Stimulated activated CD4-positive, alpha-beta T cell treated with anti-CD3 and anti-CD28 coated beads, Interleukin-15, amount 100 ng/mL, for 24 hours (primary cell): ENCODE measurements around the gene C4B.
"Not testable (repeated sequence)": the region's sequence is repeated elsewhere in the genome, so short reads cannot be mapped to it uniquely, and the experiment has no call there.

Experiments
- DNase-seq: peaks from one replicate; pipeline ENCODE4 v3.0.0-alpha.2; 2020

The C4B gene

DNA sequence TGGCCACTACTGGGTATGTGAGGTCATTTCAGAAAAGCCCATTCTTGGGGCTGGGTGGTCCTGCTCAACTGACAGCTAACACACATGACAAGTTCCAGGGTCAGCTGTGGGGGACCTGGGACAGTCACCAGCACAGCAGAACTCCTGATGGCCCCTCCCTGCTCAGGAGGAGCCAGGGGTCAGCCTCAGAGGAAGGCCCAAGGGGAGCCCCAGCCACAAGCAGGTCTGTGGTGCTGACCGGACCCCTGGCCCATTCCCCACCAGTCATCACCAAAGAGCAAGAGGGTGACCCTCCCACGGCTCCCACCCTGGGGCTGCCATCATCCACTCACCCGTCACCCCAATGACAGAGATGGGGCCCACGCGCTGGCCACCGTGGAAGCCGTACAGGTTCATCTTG is 41.7 kb downstream of the C4B start:
- no peak for DNase-seq

DNA sequence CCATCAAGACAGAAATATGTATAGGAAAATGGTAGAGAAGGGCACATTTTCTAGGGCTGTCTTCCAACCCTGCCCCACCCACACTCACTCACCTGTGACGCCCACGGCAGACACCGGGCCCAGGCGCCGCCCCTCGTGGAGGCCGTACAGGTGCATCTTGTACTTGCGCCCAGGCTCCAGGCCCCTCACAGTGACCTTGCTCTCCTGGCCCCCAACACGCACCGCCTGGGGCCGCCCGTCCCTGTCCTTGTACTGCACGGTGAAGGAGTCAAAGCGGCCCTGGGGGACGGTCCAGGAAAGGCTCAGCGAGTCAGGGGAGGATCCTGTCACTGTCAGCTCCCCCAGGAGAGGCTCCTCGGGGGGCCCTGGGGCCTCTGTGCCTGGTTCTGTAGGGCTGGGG is 43.4 kb downstream of the C4B start:
- no peak for DNase-seq

DNA sequence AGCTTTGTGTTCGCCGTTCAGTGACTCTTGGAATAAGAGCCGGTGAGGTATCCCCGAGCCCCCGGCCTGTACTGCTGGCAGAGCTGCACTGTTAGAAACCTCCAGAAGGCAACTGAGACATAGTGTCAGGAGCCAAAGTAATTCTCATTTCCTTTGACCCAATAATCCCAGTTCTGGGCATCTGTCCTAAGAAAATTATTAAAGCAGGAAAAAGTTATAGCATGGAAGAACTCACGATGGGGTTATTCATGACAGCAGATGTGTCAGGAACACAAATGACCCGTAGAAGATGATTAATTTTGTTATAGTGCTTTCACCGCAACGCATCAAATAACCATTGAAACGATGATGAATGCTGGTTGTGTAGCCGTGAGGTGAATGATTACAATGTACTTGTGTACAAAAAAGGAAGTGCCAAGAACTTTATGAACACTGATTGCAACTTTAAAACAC is 43.9 kb downstream of the C4B start:
- DNase-seq: no peak

DNA sequence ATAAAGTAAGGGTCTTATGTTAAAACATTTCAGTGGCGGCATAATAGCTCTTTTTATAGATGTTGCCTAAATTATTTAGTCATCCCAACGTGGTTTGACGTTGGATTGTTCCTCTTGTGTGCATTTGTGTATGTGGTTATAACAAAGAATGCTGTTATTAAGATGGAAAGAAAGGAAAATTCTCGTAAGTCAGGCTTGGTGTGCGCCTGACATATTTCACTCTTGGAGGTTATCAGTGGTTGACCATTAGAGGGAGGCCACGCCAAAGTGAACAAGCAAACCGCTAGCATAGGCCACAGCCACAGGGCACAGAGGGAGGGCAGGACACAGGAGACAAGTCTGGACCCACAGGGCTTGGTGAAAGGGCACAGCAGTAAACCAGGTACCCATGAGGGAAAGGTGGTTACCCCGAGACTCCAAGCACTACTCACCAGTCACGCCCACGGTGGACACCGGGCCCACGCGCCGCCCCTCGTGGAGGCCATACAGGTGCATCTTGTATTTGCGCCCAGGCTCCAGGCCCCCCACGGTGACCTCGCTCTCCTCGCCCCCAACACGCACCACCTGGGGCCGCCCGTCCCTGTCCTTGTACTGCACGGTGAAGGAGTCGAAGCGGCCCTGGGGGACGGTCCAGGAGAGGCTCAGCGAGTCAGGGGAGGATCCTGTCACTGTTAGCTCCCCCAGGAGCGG is 46.5 kb downstream of the C4B start:
- no peak for DNase-seq

DNA sequence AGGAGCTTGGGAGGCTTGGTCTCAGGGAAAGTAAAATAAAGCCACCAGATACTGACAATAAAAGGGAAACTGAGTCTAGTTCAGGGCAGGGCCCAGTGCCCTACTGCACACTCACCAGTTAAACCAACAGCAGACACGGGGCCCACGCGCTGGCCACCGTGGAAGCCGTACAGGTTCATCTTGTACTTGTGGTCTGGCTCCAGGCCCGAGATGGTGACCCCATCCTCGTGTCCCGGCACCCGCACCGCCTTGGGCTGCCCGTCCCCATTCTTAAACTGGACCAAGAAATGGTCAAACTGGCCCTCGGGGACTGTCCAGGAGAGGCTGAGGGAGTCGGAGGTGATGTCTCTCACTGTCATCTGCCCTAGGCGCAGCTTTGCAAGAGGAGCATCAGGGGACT is 50.1 kb downstream of the C4B start:
- no peak for DNase-seq

DNA sequence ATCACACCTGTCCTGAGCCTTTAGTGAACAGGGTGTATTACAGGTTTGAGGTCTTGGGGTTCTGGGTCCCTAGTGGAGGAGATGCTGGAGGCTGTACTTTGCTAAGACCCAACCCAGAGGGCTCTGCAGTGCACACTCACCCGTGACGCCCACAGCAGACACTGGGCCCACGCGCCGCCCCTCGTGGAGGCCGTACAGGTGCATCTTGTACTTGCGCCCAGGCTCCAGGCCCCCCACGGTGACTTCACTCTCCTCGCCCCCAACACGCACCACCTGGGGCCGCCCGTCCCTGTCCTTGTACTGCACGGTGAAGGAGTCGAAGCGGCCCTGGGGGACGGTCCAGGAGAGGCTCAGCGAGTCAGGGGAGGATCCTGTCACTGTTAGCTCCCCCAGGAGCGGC is 52.9 kb downstream of the C4B start:
- not testable (repeated sequence) for DNase-seq

DNA sequence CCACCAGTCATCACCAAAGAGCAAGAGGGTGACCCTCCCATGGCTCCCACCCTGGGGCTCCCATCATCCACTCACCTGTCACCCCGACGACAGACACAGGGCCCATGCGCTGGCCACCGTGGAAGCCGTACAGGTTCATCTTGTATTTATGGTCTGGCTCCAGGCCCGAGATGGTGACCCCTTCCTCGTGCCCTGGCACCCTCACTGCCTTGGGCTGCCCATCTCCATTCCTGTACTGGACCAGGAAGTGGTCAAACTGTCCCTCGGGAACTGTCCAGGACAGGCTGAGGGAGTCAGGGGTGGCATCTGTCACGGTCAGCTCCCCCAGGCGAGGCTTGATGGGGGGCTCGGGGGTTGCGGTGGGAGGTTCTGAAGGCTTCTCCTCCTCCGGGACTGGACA is 53.7 kb downstream of the C4B start:
- not testable (repeated sequence) for DNase-seq

DNA sequence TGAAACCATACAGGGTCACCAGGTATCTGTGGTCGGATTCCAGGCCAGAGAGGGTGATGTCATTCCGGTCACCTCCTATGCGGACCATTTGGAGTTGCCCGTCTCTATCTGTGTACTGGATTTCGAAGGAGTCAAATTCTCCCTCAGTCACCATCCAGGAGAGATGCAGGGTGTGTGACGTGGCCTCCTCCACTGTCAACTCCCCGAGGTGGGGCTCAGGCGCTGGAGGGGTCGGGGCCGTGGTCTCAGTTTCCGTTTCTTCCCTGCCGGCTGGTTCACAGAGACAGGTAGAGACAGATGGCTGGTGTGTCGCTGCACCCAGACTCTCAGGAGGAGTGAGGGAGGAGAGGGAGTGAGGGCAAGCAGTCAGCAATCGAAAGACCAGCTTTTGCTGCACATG is 54.3 kb downstream of the C4B start:
- no peak for DNase-seq

DNA sequence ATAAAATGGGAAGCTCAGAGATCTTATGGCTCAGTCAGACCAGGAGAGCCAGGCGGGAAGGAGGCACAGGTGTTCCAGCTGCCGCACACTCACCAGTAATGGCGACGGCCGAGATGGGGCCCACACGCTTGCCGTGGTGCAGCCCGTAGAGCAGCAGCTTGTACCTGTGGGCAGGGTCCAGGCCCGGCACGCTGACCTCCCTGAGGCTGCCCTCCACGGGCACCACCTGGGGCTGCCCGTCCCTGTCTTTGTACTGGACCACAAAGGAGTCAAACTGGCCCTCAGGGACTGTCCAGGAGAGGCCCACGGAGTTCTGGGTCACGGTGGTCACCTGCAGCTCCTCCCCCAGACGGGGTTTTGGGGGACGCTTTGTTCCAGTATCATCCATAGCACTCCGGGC is 54.9 kb downstream of the C4B start:
- no peak for DNase-seq

DNA sequence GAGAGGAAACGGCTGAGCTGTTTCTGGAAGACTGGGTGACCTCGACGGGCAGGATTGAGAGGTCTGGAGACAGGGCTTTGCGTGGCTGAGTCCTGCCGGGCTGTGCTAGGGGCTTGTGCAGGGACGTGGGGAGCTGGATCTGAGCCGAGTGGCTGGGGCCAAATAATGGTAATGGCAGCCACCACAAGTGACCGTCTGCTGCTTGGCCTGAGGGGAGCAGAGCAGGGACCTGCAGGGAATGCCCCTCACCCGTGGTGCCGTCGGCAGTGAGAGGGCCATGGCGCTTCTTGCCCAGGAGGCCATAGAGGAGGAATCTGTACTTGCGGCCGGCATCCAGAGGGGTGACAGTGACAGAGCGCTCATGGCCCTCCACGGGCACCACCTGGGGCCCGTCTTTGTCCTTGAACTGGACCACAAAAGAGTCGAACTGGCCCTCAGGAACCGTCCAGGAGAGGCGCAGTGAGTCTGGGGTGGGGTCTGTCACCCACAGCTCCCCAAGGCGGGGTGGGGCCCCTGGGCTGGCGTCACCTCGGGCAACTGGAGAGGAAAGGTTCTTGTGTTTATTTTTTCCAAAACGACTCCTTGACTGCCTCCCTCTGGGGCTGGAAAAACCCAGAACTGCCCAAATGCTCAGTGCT is 55.4 kb downstream of the C4B start:
- DNase-seq: no peak

DNA sequence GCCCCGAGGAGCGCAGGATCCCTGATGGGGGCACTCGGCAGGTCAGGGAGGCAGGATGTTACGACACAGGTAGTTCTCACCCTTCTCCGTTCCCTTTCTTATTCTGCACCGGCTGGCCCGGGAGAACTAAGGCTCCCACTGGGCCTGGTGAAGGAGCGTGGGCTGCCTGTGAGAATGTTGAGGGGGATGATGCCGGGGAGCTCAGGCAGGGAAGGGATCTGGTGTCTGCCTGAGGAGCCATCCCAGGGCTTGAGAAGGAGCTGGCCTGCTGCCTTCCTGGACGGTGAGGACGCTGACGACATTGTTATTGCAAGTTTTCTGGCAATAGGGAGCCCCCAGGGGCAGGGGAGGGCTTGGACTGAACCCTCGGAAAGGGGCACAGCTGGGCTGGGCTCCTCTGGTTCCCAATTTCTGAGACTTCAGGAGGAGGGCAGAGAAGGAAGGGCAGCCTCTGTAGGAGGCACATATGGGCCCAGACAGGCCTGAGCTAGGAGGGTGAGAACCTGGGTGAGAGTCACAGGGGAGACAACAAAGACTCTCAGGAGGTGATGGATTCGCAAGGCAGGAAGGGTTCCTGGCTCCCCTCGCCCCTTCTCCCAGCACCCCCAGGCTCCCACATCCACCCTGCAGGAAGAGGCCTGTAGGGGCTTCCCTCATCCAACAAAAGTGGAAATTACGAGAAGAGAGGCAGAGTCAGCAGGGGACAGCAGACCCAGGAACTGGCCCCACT is 56.4 kb downstream of the C4B start:
- DNase-seq: no peak

DNA sequence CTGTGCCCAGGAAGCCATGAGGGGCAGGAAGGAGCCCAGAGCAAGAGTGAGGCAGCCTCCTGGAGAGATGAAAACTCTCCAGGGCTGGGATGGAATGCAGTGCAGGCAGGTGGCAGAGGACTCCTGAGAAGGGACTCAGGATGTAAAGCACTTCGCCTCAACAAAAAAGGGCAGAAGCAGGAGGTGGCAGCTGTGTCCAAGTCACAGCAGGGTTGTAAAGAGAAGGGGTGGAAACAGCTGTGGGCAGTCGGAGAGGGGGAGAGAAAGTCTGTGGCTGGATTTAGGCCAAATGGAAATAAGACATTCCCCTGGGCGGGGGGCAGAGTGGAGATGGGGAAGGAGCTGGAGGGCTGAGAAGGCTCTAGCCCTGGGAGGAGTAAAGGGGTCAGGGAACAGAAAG is 58.5 kb downstream of the C4B start:
- no peak for DNase-seq

DNA sequence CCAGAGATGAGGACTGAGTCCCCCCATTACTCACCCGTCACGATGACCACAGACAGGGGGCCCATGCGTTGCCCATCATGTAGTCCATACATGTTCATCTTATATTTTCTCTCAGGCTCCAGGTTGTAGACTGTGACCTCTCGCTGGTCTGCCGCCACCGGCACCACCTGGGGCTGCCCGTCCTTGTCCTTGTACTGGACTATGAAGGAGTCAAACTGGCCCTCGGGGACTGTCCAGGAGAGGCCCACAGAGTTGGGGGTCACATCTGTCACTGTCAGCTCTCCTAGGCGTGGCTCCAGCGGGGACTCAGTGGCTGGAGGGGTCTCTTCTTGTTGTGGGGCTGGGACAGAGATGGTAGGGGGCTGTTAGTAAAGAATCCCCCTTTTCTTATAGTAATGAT is 59.0 kb downstream of the C4B start:
- DNase-seq: no peak

DNA sequence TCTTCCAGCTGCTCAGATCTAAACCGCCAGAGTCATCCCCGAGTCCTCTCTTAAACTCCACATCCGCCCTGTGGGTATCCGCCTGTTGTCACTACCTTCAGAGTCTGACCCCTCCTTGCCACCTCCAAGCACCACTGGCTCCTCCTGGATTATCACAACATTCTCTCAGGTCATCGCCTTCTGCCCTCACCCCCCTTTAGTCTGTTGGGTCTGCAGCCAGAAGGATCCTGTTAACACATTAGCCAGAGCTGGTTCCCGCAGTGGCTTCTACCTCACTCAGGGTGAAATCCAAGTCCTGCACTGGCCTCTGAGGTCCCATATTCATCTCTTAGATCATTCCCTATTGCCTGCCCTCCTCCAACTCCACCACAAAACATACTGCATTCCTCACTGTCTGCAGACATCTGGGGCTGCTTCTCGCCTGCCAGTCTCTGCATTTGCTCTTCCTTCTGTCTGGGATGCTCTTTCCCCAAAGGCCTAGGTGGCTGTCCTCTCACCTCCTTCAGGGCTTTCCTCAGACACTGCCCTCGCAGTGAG is 60.5 kb downstream of the C4B start:
- DNase-seq: no peak

DNA sequence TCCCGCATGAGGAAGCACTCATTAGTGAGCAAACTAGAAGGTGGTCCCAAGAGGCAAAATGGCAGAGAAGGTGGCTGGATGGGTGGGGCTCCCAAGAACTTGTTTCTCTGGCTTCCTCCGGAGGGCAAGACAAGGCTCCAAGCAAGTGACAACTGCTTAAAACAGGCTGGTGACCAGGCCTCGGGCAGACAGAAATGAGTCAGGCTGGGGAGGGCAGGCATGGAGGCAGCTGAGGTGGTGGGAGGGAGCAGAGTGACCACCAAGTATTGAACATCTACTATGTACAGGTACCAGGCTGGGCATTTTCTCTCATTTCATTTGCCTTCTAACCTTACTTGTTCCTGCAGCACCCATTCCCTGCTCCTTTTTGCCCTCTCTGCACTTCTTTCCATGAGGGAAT is 61.2 kb downstream of the C4B start:
- no peak for DNase-seq

DNA sequence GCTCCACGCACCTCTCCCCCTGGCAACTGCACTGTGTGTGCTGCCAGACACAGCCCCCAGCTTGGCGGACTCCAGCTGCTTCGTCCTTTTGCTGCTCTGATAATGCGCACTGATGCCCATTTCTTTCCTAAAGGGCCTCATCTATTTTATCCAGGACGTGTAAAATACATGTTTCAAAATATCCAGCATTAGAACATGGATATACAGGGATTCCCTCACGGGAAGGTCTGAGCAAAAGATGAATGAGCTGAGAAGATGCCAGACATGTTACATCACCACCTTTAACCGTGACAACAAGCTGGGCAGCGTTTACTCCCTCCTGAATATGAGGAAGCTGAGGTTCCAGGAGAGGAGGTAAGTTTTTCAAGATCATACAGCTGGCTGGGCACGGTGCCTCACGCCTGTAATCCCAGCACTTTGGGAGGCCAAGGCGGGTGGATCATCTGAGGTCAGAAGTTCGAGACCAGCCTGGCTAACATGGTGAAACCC is 61.8 kb downstream of the C4B start:
- DNase-seq: no peak

DNA sequence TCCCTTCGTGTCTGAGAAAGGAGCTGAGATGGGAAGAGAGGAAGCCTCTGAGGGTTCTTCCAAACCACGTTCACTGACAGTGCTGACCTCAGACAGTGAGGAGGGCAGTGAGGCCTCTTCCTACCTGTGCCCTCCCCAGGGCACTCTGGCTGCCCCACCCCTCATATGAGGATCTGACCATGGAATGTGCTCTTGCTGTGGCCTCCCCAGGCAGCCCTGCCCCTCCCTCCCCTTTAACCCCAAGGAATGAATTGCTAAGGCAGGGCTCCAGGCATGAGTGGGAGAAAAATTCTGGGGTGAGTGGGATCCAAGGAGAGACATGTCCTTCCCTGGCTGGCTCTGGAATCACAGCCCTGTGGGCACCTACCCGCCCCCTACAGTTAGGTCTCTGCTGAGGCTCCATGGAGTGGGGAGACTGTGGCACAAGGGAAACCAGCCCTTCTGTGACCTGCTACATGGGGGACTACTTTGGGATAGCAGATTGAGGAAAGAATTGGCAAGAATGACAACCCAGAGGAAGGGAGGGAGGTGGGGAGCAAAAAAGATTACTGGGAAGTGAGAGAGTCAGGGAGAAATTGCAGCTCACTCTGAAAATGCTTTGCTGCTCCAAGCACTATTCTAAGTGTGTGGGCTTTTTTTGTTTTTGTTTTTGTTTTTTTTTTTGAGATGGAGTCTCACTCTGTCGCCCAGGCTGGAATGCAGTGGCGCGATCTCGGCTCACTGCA is 65.1 kb downstream of the C4B start:
- no peak for DNase-seq

DNA sequence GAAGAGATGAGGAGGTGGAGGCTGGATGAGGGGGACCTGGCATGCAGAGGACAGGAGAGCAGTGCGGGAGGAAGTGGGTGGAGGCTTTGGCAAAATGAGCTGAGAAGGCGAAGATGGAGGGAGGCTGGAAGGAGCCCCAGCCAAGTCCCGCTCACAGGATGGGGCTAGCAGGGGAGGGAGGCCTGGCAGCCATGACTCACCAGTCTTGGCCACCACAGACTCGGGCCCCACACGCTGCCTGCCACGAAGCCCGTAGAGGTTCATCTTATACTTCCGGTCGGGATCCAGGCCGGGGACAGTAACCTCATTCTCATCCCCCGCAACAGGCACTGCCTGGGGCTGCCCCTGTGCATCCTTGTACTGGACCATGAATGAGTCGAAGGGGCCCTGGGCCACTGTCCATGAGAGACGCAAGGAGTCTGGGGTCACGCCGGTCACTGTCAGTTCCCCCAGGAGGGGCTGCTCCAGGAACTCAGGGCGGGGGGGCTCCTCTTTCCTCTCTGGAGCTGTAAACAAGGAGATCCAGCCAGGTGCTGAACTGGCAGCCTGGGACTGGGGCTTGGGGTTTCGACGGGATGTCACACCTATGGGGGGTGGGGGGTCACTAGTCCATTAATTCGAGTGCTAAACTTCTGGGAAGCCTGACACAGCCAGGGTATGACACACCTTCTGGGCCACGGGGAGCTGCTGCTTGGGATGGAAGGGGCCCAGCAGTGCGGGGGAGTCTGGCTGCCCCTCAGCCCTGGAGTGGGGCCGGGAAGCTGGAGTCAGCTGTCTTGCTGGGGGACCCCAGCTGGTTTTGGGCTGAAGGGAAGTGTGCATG is 66.8 kb downstream of the C4B start:
- no peak for DNase-seq

DNA sequence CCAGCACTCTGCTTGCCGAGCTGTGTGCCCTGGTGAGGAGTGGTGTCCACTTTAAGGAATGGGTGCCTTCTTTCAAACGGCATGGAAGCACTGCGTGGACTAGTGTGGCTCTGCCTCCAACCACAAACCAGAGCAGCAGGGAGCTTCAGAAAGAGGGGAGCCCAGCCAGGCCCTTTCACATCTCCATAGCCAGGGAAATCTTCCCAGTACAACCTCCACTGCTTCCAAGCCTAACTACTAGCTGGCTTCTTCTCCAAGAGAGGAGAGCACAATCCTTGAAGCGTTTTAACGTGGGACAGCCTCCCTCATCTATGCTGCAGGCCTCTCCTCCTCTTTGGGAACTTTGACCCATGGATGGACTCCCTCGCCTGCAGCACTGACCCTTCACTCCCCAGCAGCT is 67.9 kb downstream of the C4B start:
- no peak for DNase-seq

DNA sequence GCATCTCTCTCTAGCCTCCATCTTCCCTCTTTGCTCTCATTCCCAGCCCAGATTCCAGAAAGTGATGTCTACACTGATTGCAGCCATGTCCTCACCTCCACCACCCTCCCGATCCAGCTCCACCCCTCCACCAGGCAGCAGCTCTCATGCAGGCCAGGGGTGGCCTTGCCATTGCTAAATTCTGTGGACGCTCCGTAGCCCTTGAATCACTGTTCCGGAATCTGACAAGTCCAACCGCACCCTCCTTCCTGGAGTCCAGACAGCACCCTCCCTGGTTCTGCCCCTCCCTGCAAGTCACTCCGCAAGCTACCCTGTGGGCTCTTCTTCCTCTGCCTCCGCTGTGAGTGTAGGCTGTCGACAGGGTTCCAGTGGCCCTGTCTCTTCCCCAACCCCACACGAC is 68.3 kb downstream of the C4B start:
- no peak for DNase-seq

DNA sequence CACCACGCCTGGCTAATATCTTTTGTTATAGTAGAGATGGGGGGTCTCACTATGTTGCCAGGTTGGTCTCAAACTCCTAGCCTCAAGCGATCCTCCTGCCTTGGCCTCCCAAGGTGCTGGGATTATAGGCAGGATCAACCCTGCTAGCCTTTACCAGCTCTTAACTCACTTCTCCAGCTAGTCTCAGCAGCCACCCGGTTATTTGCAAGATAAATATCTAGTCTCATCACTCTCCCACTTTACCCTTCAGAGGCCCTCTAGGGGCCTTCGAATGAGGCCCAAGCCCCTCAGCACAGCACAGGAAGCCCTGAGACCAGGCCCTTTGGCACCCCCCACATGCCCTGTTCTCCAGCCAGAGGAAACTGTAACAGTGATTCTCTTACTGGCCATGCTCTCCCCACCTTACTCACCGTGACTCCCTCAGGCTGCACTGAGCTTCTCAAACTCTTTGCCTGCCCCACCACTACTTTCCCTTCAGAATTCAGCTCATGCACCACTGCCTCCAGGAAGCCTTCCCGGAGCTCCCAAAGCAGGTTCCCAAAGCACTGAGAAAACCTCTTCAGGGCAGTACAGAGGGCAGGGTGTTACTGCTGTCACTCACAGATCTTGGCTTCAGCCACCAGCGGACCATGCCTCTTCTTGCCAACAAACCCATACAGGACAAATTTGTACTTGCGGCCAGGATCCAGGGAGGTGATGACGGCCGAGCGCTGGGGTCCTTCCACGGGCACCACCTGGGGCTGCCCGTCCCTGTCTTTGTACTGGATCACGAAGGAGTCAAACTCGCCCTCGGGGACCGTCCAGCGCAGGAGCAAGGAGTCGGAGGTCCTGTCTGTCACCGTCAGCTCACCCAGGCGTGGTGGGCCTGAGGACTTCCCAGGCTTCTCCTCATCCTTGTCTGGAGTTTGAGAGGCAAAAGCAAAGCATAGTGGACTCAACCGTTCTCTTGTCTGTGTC is 69.5 kb downstream of the C4B start:
- DNase-seq: no peak
